GM21367 (cell line): ENCODE data around the gene CLK4.

ENCODE experiments used
- ATAC-seq: cut with Tn5 transposase; IDR thresholded peaks from one replicate; pipeline ENCODE4 v1.9.1; 2021; ENCODE audit not compliant: unreplicated experiment

The CLK4 gene

DNA sequence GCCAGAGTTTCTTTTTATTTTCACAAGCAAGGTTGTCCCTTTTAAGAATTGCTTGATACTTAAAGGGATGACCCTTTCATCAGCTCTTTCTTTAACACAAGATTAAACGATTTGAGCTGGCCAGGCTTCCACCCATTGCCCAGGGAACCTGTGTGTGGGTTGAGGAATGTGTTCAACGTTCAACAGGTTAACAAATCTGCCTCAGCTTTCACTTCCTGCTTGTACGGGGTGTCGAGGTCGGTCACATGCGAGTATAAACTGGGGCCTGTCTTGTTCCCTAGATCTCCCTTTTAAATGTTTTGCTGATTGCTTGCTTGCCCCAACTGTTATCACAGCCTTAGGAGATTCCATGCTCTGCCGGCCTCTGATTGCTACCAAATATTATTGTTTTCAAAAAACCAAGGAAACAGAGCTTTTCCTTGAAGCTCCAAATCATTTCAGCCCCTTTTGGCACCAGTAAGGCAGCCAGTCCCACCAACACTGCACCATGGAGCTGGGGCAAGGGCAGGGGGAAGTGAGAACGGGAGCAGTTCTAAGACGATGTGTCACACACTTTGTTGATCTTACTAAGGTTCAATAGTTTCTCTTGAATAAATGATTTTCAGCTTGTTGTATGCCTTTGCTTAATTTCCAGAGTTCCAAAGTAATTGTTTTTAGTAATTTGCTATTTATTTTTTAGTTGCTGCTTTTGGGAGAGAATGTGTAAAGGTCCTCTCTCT, 10.7 kb upstream of the CLK4 start:
- no peak for ATAC-seq

- ATAC-seq: no peak
These were observed 5.4 kb upstream of the CLK4 start for GRCh38 chr5:178632285-178632684.

DNA sequence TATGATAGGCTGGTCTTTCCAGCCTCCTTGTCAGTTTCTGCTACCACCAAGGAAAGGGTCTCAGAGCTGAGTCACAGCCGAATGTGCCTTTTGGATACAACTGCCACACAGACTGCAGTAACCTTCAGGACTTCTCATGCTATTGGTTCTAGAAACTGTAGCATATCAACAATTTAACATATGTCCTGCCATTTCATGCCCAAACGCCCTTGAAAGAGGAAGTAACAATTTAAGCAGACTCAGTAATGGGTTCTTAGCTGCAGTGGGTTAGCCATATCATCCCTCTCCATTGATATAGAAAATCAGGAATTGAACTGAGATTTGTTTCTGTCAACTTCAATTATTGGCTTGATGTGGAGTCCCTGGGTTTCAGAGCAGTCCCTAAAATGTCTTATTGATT, 4.1 kb upstream of the CLK4 start:
- ATAC-seq: no peak

GRCh38 chr5:178630475-178630930, 3.7 kb upstream of the CLK4 start:
- no peak for ATAC-seq

GRCh38 chr5:178627259-178627598, 379 bp upstream of the CLK4 start:
- no peak for ATAC-seq

- ATAC-seq: peak; percentile 15
These were observed 969 bp downstream of the CLK4 start for GRCh38 chr5:178625679-178626483.

GRCh38 chr5:178624631-178625546, 2.0 kb downstream of the CLK4 start:
- ATAC-seq: no peak

- ATAC-seq: no peak
These were observed 4.1 kb downstream of the CLK4 start for GRCh38 chr5:178622679-178623247.

GRCh38 chr5:178619390-178619789, 7.5 kb downstream of the CLK4 start:
- ATAC-seq: no peak

DNA sequence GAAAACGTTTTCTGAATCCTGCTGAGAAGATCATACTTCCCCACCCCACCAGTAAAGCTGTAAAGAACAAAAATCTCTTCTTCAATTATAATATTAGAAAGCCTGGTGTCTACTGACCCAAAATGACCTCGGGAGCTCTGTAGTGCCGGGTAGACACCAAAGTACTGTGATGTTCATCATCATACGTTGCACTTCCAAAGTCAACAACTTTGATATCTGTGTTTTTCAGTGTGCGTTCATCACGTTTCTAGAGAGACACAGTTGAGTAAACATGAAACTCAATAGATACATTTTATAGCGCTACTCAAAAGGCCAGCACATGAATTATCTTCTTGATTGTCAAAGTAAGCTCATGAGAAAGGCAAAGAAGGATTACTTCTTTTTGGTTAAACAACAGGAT, 14.6 kb downstream of the CLK4 start:
- no peak for ATAC-seq

GRCh38 chr5:178606269-178606668, 20.6 kb downstream of the CLK4 start:
- ATAC-seq: no peak

GRCh38 chr5:178605788-178606187, 21.1 kb downstream of the CLK4 start:
- no peak for ATAC-seq

- ATAC-seq: no peak
These were observed 24.1 kb downstream of the CLK4 start for GRCh38 chr5:178602752-178603151.

GRCh38 chr5:178595750-178596149, 31.1 kb downstream of the CLK4 start:
- no peak for ATAC-seq

DNA sequence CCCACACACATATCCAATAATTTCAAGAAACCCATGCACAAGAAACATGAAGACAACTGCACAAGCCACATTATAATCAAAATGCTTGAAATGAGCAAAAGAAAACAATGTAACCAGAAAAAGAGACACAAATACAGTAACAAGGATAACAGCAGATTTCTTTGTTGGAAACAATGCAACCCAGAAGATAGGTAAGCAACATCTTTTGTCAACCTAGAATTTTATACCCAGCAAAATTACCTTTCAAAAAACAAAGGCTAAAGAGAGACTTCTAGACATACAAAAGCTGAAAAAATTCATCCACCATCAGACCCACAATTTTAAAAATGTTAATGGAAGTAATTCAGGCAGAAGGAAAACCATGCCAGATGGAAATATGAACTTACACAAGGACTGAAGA, 31.7 kb downstream of the CLK4 start:
- ATAC-seq: no peak

- no peak for ATAC-seq
These were observed 35.9 kb downstream of the CLK4 start for GRCh38 chr5:178590924-178591423.

GRCh38 chr5:178590141-178590923, 36.5 kb downstream of the CLK4 start, which contains the start of gene COL23A1:
TSS of gene COL23A1 (minus strand) at chr5:178590393.
- ATAC-seq: peak; percentile 64

DNA sequence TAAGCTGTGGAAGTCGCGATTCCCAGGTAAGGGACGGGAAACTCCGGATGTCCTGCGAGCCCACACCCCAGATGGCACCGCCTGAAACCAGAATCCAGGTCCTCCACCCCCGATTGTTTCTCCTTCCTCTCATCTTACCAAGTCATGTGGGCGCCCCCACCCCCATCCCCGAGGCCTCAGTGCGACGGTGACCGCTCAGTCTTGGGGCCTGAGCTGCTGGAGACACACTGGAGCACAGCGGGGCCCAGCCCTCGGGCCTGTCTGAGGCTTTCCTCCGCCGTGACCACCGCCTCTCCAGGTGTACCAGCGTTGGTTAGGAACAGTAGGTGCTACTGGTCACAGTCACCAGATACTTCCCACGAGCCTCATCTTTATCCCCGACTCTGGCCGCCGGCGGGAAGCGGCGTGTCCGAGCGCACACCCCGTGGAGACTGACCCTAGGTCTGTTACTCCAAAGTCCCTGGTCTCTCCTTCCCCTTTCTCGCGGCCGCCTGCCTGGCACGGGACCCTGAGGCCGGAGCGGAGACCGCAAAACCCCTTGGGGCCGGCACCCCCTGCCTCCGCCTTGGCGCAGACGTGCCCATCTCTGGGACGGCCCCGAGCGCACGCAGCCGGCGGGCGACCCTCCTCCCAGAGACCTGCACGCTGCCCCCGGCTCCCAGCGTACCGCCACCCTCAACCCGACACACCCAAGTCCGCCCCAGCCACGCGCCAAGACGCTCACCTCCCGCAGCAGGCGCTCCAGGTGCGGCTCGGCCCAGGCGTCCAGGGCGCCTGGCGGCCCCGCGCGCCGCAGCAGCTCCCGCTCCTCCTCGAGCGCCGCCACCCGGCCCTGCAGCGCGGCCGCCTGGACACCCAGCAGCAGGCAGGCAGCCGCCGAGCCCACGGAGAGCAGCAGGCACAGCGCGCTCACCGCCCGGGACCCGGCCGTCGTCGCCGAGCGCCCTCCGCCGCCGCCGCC, 37.4 kb downstream of the CLK4 start:
- peak; percentile 9 for ATAC-seq

- no peak for ATAC-seq
These were observed 38.1 kb downstream of the CLK4 start for GRCh38 chr5:178588769-178589168.
